K562 (cell line): Measurements from ENCODE around the gene SLC9A3. TPM values are rescaled to one million over a fixed set of nuclear protein-coding genes. Genes with fewer than 3 reads are reported as not detected.

Experiments used
- ATAC-seq: fragments of 200-7000 bp; cut with Tn5 transposase; 3 replicates; pipeline ENCODE4 v1.9.1; 2020; ENCODE audit warnings: moderate library complexity
- BruUV-seq: library from RNA; stranded (reverse); fragments of 400-500 nt; replicated peaks from 2 replicates; lab custom pipeline; 2021; lab: Mats Ljungman, UMichigan
- CTCF ChIA-PET: fragments of 300-600 bp; formaldehyde crosslinking; extraction: SDS; loops from one replicate; lab custom pipeline; 2021; ENCODE audit warnings: low intra/inter-chr PET ratio; lab: Yijun Ruan, JAX
- POLR2A ChIA-PET: fragments of 300-600, 350-650 bp; sonication (Branson Sonifier 250); formaldehyde crosslinking; extraction: SDS; loops from one replicate; lab custom pipeline; 2021; ENCODE audit warnings: antibody characterized with exemption, inconsistent platforms; lab: Yijun Ruan, JAX
- DNase-seq, 4 experiments: peaks; one replicate each; pipeline versions ENCODE4 v3.0.0 to v3.0.0-alpha.2; 2011 to 2018; ENCODE audit warnings: low spot score in 3 of 4, mixed read lengths in 3 of 4; ENCODE audit errors: extremely low read depth in 1 of 4
- FAIRE-seq: peaks from 2 replicates; lab custom pipeline; 2011; peaks lifted over from hg19 to GRCh38; lab: Jason Lieb, UNC
- H2AFZ ChIP-seq: 2 replicates; pipeline ENCODE4 v1.6.0; 2011; ENCODE audit warnings: low read depth, low read length, control low read depth, inconsistent platforms
- H3K27ac ChIP-seq: fragments of 200-600 bp; 3 replicates; pipeline ENCODE4 v1.8.0; 2011; ENCODE audit warnings: low read depth, mild to moderate bottlenecking, control low read depth, inconsistent platforms, low read length, moderate library complexity, mixed read lengths; ENCODE audit errors: extremely low read depth
- H3K27me3 ChIP-seq, 2 experiments: fragments of 300-600 bp in 1 of 2; 2 replicates in 1 of 2; 3 replicates in 1 of 2; pipeline versions ENCODE4 v1.6.0 to v1.8.0; 2011; ENCODE audit warnings: inconsistent platforms in 2 of 2, low read length in 2 of 2, mild to moderate bottlenecking in 1 of 2, mixed read lengths in 1 of 2, moderate library complexity in 1 of 2; ENCODE audit not compliant: control insufficient read depth in 2 of 2, insufficient read depth in 2 of 2
- H3K36me3 ChIP-seq: fragments of 300-600 bp; 3 replicates; pipeline ENCODE4 v1.8.0; 2011; ENCODE audit warnings: mild to moderate bottlenecking, low read length, inconsistent platforms; ENCODE audit not compliant: control insufficient read depth, insufficient read depth
- H3K4me1 ChIP-seq, 2 experiments: fragments of 200-600 bp in 1 of 2; replicated peaks in 1 of 2; 2 replicates in 1 of 2; 3 replicates in 1 of 2; pipeline versions ENCODE4 v1.5.1 to v1.8.0; 2011; ENCODE audit warnings: inconsistent platforms in 2 of 2, low read length in 2 of 2, mild to moderate bottlenecking in 1 of 2, mixed read lengths in 1 of 2, moderate library complexity in 1 of 2; ENCODE audit not compliant: control insufficient read depth in 2 of 2, insufficient read depth in 2 of 2
- H3K4me2 ChIP-seq: 2 replicates; pipeline ENCODE4 v1.6.1; 2011; ENCODE audit warnings: low read length, control low read depth, inconsistent platforms, mixed read lengths; ENCODE audit not compliant: insufficient read depth
- H3K4me3 ChIP-seq: fragments of 200-600 bp; sonication (generic), shearing (Covaris generic); 2 replicates; pipeline ENCODE4 v1.5.1; 2016; ENCODE audit warnings: control low read depth, inconsistent platforms
- H3K79me2 ChIP-seq: fragments of 200-600 bp; 3 replicates; pipeline ENCODE4 v1.8.0; 2011; ENCODE audit warnings: low read length, inconsistent platforms; ENCODE audit not compliant: control insufficient read depth, insufficient read depth
- H3K9ac ChIP-seq, 2 experiments: 2 replicates each; pipeline versions ENCODE4 v1.6.0 to v1.6.1; 2011; ENCODE audit warnings: low read depth in 2 of 2, low read length in 2 of 2, control low read depth in 1 of 2, inconsistent platforms in 1 of 2, mild to moderate bottlenecking in 1 of 2, mixed read lengths in 1 of 2; ENCODE audit not compliant: insufficient read depth in 1 of 2
- H3K9me1 ChIP-seq: one replicate; pipeline ENCODE4 v1.6.0; 2011; ENCODE audit warnings: inconsistent platforms, mild to moderate bottlenecking, low read length, moderate library complexity; ENCODE audit not compliant: control insufficient read depth, insufficient read depth
- H3K9me3 ChIP-seq: replicated peaks from 2 replicates; pipeline ENCODE4 v1.5.1; 2011; ENCODE audit warnings: low read depth, low read length, inconsistent platforms; ENCODE audit not compliant: control insufficient read depth, insufficient read depth
- H4K20me1 ChIP-seq: replicated peaks from 2 replicates; pipeline ENCODE4 v1.6.1; 2011; ENCODE audit warnings: low read length, inconsistent platforms, mixed read lengths; ENCODE audit not compliant: control insufficient read depth, insufficient read depth
- RBM22 ChIP-seq: fragments of 200-400 bp; formaldehyde crosslinking; IDR thresholded peaks from 2 replicates; pipeline ENCODE4 v1.6.1; 2018; ENCODE audit warnings: low read length, low read depth; ENCODE audit not compliant: poor library complexity, severe bottlenecking
- ZNF143 ChIP-seq: sonication (generic); formaldehyde crosslinking; IDR thresholded peaks from 2 replicates; pipeline ENCODE4 v1.9.0; 2022; ENCODE audit warnings: mild to moderate bottlenecking, missing genetic modification reagents
- WGBS: fragments of 100-300 bp; shearing (Covaris generic); methylation state at CpG from one replicate; pipeline ENCODE4 v1.1.6; 2016; ENCODE audit warnings: low coverage, mixed read lengths; ENCODE audit not compliant: insufficient coverage; ENCODE audit errors: missing lambda C conversion rate; 5-methylcytosine and 5-hydroxymethylcytosine counted together
- in situ Hi-C: fragments of 300-500 bp; cut with MboI; formaldehyde crosslinking; loops from 4 replicates; pipeline ENCODE4 v1.15.0; 2018; ENCODE audit warnings: inconsistent platforms, mixed read lengths
- intact Hi-C: fragments of 100-400 bp; cut with micrococcal nuclease; formaldehyde crosslinking; loops from 2 replicates; pipeline ENCODE4 v1.14.2; 2022
- polyA plus RNA-seq, 8 experiments: library from polyadenylated mRNA; depleted of rRNA in 4 of 8; stranded (reverse) in 5 of 8; unstranded in 3 of 8; fragments of >200 nt; fragmentation: Nextera tagmentation in 2 of 8; fragmentation: Illumina TruSeq in 1 of 8; extraction: Ambion mirVana in 2 of 8; extraction: Trizol in 1 of 8; gene quantifications; 2 replicates each; pipeline versions ENCODE4 v1.2.1 to v1.2.3, GENCODE V29; 2011 to 2014; ENCODE audit warnings: inconsistent platforms in 1 of 8, missing spikeins in 1 of 8
- total RNA-seq, 7 experiments: library from RNA; depleted of rRNA in 6 of 7; stranded (reverse); fragments of >200 nt in 6 of 7; fragmentation: Illumina TruSeq in 2 of 7; extraction: Trizol in 2 of 7; gene quantifications; 2 replicates each; pipeline versions ENCODE4 v1.2.1 to v1.2.3, GENCODE V29; 2011 to 2021; ENCODE audit warnings: low replicate concordance in 1 of 7
- TF ChIP-seq, protein P1 (sequence below), 2 experiments: fragments of 450-650 bp; conservative IDR thresholded peaks; 2 replicates each; pipeline ENCODE4 v1.6.1; 2017; ENCODE audit warnings: mild to moderate bottlenecking in 2 of 2, moderate library complexity in 2 of 2
- TF ChIP-seq, protein P2 (sequence below): fragments of 250-450 bp; sonication (Bioruptor Pico); IDR thresholded peaks from 2 replicates; pipeline ENCODE4 v1.9.0; 2021; ENCODE audit warnings: mild to moderate bottlenecking, inconsistent platforms
- TF ChIP-seq, protein P3 (sequence below): sonication (generic); formaldehyde crosslinking; IDR thresholded peaks from 2 replicates; pipeline ENCODE4 v1.8.0; 2022; ENCODE audit warnings: mild to moderate bottlenecking, missing genetic modification reagents

The SLC9A3 gene
- total and polyA plus RNA-seq, 9 of the 15 experiments (the other 6 are each of a cell fraction or from before 2014, with no cell fraction given) = 1.5 to 5.8 (median 3.7) TPM; not detected in 2

DNA sequence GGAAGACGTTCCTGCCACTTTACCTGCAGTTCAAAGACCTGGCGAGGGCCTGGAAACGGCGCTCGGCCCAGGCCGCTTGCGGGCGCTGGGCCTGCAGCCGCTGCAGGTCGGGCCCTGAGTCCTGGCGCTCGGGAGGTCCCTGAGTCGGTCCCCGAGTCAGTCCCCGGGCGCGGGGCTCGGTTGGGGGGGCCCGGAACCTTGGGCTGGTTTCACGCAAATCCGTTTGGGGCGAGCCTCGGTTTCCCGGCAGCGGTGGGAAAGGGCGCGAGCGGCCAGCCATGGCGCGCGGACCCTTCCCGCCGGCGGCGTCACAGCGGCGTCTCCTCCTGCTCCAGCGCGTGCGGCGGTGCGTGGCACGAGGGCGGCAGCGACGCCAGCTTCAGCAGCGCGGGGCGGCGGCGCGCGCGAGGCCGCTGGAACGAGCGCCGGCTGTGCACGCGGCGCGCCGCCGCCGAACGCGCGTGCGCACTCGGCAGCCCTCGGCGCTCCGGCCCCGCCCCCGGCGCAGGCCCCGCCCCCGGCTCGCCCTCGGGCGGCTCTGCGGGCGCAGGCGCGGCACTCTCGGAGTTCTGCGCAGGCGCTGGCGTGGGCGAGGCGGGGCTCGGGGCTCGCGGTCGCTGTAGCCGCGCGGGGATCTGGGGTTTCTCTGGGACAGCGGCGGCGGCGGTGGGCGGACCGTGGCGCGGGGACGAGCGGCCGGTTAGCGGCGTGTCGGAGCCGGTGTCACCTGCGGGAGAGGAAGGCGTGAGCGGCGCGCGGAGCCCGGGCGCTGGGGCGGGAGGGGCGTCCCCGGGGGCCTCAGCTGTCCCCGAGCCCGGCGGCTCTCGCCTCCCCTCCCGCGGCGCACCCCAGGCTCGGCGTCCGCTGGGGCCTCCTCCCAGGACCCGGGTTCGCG lies 51.3 kb downstream of the SLC9A3 start (continued):
- TF ChIP-seq, protein P1, sequence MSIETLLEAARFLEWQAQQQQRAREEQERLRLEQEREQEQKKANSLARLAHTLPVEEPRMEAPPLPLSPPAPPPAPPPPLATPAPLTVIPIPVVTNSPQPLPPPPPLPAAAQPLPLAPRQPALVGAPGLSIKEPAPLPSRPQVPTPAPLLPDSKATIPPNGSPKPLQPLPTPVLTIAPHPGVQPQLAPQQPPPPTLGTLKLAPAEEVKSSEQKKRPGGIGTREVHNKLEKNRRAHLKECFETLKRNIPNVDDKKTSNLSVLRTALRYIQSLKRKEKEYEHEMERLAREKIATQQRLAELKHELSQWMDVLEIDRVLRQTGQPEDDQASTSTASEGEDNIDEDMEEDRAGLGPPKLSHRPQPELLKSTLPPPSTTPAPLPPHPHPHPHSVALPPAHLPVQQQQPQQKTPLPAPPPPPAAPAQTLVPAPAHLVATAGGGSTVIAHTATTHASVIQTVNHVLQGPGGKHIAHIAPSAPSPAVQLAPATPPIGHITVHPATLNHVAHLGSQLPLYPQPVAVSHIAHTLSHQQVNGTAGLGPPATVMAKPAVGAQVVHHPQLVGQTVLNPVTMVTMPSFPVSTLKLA (conservative IDR thresholded peaks at IDR 0.05) = peak in 1 of 2 experiments; percentile 70; a peak in 2 of 4 replicates
- TF ChIP-seq, protein P2, sequence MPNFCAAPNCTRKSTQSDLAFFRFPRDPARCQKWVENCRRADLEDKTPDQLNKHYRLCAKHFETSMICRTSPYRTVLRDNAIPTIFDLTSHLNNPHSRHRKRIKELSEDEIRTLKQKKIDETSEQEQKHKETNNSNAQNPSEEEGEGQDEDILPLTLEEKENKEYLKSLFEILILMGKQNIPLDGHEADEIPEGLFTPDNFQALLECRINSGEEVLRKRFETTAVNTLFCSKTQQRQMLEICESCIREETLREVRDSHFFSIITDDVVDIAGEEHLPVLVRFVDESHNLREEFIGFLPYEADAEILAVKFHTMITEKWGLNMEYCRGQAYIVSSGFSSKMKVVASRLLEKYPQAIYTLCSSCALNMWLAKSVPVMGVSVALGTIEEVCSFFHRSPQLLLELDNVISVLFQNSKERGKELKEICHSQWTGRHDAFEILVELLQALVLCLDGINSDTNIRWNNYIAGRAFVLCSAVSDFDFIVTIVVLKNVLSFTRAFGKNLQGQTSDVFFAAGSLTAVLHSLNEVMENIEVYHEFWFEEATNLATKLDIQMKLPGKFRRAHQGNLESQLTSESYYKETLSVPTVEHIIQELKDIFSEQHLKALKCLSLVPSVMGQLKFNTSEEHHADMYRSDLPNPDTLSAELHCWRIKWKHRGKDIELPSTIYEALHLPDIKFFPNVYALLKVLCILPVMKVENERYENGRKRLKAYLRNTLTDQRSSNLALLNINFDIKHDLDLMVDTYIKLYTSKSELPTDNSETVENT (CRISPR knock-in tag) = peak; percentile 80

DNA sequence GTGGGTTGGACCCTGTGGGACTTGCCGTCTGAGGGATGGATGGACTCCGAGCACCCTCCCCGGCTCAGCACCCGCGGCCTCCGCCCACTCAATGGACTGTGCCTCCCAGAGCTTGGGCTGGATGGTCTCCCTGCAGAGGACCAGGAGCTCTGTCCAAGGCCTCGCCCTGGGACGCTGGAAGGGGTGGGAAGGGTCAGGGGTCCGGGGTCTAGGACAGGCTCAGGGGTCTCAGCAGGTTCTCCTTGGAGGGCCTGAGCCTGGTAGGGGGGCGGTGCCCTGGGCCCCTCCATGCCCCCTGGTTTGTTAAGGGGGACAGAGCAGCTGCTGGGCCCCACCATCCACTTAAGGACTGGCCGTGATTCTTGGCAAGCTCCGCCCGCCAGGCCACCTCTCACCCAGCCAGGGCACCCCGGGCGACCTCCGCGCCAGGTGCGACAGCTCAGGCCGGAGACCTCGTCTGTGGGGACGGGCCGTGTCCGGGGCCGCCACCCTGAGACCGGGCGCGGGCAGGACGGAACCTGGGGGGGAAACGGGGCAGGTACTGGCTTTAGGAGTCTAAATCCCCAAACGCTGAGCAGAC lies 52.1 kb downstream of the SLC9A3 start:
- peaks cover 7% of the 10 kb centered on the region for H4K20me1 ChIP-seq
- in situ Hi-C loops (no loop called here), intact Hi-C loops (loop anchor here (10.0 kb wide), 1 partner anchor 143 kb away; the partner anchor contains the start of gene CEP72)
- DNase-seq (peak; percentile 51 to 61 (median 52)), FAIRE-seq (no peak), ATAC-seq (peak; percentile 61)
- no TSS peak for BruUV-seq
- peak overlapping the region; percentile 89 for H2AFZ ChIP-seq
- peak overlapping the region; percentile 86 for H3K4me2 ChIP-seq
- H3K36me3 ChIP-seq = peaks cover 21% of the 10 kb centered on the region; the same call in 2 of the 3 replicates
- peaks cover 21% of the 10 kb centered on the region for H3K79me2 ChIP-seq
- H3K27me3 ChIP-seq = peaks cover 4 to 24% of the 10 kb centered on the region in 2 experiments; a peak in 3 of 5 replicates
- ChIA-PET CTCF (no interaction called here), POLR2A (interaction anchor here (0.7 to 1.0 kb wide), 4 partner anchors 22 to 58 kb away, joined by 3 to 4 read pairs (median 4); no protein-coding TSS in a partner anchor)
- H3K4me1 ChIP-seq = peaks cover 9 to 72% of the 10 kb centered on the region in 2 experiments; a peak in 4 of 5 replicates
- peak overlapping the region; percentile 91 for H3K27ac ChIP-seq
- no peaks in the 10 kb centered on the region for H3K9me1 ChIP-seq
- peak overlapping the region; percentile 89 for H3K4me3 ChIP-seq
- peak overlapping the region; percentile 96 to 100 for H3K9ac ChIP-seq
- 2% methylated on average over 29 of the region's 30 CpGs for WGBS
- no peaks in the 10 kb centered on the region for H3K9me3 ChIP-seq
- TF ChIP-seq RBM22 (peak; percentile 87), ZNF143 (CRISPR knock-in tag) (0 out of 2 replicates have a peak, but pooled peaks have one; percentile 49)
- TF ChIP-seq, protein P3, sequence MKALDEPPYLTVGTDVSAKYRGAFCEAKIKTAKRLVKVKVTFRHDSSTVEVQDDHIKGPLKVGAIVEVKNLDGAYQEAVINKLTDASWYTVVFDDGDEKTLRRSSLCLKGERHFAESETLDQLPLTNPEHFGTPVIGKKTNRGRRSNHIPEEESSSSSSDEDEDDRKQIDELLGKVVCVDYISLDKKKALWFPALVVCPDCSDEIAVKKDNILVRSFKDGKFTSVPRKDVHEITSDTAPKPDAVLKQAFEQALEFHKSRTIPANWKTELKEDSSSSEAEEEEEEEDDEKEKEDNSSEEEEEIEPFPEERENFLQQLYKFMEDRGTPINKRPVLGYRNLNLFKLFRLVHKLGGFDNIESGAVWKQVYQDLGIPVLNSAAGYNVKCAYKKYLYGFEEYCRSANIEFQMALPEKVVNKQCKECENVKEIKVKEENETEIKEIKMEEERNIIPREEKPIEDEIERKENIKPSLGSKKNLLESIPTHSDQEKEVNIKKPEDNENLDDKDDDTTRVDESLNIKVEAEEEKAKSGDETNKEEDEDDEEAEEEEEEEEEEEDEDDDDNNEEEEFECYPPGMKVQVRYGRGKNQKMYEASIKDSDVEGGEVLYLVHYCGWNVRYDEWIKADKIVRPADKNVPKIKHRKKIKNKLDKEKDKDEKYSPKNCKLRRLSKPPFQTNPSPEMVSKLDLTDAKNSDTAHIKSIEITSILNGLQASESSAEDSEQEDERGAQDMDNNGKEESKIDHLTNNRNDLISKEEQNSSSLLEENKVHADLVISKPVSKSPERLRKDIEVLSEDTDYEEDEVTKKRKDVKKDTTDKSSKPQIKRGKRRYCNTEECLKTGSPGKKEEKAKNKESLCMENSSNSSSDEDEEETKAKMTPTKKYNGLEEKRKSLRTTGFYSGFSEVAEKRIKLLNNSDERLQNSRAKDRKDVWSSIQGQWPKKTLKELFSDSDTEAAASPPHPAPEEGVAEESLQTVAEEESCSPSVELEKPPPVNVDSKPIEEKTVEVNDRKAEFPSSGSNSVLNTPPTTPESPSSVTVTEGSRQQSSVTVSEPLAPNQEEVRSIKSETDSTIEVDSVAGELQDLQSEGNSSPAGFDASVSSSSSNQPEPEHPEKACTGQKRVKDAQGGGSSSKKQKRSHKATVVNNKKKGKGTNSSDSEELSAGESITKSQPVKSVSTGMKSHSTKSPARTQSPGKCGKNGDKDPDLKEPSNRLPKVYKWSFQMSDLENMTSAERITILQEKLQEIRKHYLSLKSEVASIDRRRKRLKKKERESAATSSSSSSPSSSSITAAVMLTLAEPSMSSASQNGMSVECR = peak; percentile 39; the same call in 1 of the 2 replicates
